Measurements from ENCODE around the gene LHPP. TPM values are rescaled to one million over a fixed set of nuclear protein-coding genes. Genes with fewer than 3 reads are reported as not detected.
A peak's percentile ranks its signal among the peaks of the same experiment; 100 is the strongest.

Gene LHPP
- total and polyA plus RNA-seq, 3 donors from 2014 or later: 34.2 to 46.0 (median 45.0) TPM

- intact Hi-C loops (cut with DNase I; ENCODE audit: low total_unique reads): no loop called here
- no peak for DNase-seq
- H3K27ac ChIP-seq: no peak overlapping the region
- H3K9me3 ChIP-seq: no peaks in the 10 kb centered on the region
- no peaks in the 10 kb centered on the region for H3K27me3 ChIP-seq
- TF ChIP-seq, protein P1, sequence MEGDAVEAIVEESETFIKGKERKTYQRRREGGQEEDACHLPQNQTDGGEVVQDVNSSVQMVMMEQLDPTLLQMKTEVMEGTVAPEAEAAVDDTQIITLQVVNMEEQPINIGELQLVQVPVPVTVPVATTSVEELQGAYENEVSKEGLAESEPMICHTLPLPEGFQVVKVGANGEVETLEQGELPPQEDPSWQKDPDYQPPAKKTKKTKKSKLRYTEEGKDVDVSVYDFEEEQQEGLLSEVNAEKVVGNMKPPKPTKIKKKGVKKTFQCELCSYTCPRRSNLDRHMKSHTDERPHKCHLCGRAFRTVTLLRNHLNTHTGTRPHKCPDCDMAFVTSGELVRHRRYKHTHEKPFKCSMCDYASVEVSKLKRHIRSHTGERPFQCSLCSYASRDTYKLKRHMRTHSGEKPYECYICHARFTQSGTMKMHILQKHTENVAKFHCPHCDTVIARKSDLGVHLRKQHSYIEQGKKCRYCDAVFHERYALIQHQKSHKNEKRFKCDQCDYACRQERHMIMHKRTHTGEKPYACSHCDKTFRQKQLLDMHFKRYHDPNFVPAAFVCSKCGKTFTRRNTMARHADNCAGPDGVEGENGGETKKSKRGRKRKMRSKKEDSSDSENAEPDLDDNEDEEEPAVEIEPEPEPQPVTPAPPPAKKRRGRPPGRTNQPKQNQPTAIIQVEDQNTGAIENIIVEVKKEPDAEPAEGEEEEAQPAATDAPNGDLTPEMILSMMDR (IDR thresholded peaks at IDR 0.05): no peak
- no peaks in the 10 kb centered on the region for H3K4me1 ChIP-seq
- H3K36me3 ChIP-seq (ENCODE audit: low read depth, missing control alignments): no peaks in the 10 kb centered on the region
- no peak overlapping the region for H3K4me3 ChIP-seq
- 80 to 95% methylated on average over 2 of the region's 2 CpGs for WGBS, 2 donors
Observed at GRCh38 chr10:124458889-124459288, 2.7 kb upstream of the LHPP start.

DNA sequence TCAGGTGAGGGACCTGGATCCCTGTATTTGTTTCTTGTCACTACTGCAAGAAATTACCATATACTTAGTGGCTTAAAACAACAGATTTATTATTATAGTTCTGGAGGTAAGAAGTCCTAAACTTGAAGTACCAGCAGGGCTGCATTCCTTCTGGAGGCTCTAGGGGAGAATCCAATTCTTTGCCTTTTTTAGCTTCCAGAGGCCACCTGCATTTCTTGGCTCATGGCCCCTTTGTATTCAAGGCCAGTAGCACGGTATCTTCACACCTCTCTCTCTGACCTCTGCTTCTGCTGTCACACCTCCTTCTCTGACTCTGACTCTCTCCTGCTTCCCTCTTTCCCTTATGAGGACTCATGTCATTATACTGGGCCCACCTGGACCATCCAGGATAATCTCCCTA lies 2.2 kb upstream of the LHPP start:
- peaks cover 5% of the 10 kb centered on the region for H3K4me1 ChIP-seq
- TF ChIP-seq POLR2A (IDR thresholded peaks at IDR 0.05): no peak
- TF ChIP-seq, protein P1 (IDR thresholded peaks at IDR 0.05): no peak
- H3K27ac ChIP-seq: no peak overlapping the region
- no peak for DNase-seq
- H3K9me3 ChIP-seq: no peaks in the 10 kb centered on the region
- 32 to 57% methylated on average over 1 of the region's 1 CpG for WGBS, 2 donors
- intact Hi-C loops (cut with DNase I; ENCODE audit: low total_unique reads): no loop called here
- no peaks in the 10 kb centered on the region for H3K36me3 ChIP-seq (ENCODE audit: low read depth, missing control alignments)
- H3K27me3 ChIP-seq: no peaks in the 10 kb centered on the region
- H3K4me3 ChIP-seq: no peak overlapping the region

DNA sequence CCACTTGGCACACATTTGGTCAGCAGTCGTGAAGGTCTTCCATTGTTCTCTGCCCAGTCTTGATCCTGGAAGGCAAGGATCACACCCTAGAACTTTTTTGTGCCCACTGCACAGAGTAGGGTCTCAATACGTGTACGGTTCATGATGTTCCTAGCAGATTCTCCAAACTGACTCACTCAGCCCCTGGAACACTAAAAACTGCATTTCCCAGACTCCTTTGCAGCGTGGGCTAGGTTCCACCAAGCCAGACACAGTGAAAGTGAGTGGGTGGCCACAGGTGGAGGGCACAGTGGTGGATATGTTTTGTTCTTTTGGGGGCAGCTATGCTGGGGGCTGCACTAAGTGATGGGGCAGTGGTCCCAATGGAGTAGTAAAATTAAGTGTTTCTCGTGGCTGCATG lies 1.5 kb upstream of the LHPP start:
- no peaks in the 10 kb centered on the region for H3K27me3 ChIP-seq
- WGBS, 2 donors: 80 to 87% methylated on average over 4 of the region's 5 CpGs
- TF ChIP-seq, protein P1 (IDR thresholded peaks at IDR 0.05): no peak
- TF ChIP-seq POLR2A (IDR thresholded peaks at IDR 0.05): no peak
- no peak overlapping the region for H3K4me3 ChIP-seq
- peaks cover 12% of the 10 kb centered on the region for H3K4me1 ChIP-seq
- intact Hi-C loops (cut with DNase I; ENCODE audit: low total_unique reads): no loop called here
- no peaks in the 10 kb centered on the region for H3K36me3 ChIP-seq (ENCODE audit: low read depth, missing control alignments)
- H3K27ac ChIP-seq: no peak overlapping the region
- H3K9me3 ChIP-seq: no peaks in the 10 kb centered on the region
- DNase-seq: no peak

GRCh38 chr10:124462348-124462695 lies 699 bp downstream of the LHPP start:
- no peak for DNase-seq
- TF ChIP-seq, protein P1 (IDR thresholded peaks at IDR 0.05): no peak
- TF ChIP-seq POLR2A (IDR thresholded peaks at IDR 0.05): no peak
- intact Hi-C loops (cut with DNase I; ENCODE audit: low total_unique reads): no loop called here
- no peaks in the 10 kb centered on the region for H3K27me3 ChIP-seq
- no peaks in the 10 kb centered on the region for H3K36me3 ChIP-seq (ENCODE audit: low read depth, missing control alignments)
- peak overlapping the region; percentile 73 to 87 for H3K4me3 ChIP-seq
- no peaks in the 10 kb centered on the region for H3K9me3 ChIP-seq
- peak overlapping the region in 1 of 2 donors; percentile 90 for H3K27ac ChIP-seq
- H3K4me1 ChIP-seq: peaks cover 20% of the 10 kb centered on the region
- WGBS, 2 donors: 55 to 56% methylated on average over 8 of the region's 8 CpGs

DNA sequence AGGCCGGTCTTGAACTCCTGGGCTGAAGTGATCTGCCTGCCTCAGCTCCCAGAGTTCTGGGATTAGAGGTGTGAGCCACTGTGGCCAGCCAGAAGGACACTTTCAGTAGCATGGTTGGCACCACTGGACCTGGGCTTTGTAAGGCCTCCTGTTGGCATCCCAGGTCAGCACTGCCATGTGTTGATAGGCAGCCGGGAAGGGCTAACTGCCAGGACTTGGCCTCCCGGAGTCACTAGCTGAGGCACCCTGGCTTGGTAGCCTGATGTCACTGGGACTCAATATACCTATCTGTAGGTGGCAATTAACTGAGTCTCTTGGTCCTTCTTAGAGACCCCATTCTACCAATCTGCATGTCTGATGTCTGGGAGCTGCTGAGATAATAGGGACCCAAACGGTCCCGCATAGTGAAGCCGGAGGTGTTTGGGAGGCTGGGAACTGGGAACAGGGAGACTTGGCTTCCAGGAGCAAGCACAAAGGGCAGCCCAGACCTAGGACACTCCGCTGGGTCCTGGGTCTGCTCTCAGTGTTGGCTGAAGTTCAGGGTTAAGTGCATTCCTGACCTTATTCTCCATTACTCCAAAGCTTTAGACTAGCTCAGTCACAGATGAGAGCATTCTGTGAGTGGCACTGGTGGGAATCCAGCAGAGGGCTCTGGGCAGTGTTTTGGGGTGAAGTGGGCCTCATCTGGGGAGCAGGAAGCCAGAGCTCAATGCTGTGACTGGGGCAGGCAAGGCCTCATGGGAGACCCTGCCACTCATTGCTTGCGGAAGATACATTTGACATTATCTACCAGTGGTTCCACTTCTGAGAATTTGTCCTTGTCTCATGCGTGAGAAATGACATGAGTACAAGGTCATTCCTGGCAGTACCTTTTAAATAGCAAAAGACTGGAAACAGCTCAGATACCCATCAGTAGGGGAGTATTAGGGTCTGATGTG lies 2.7 kb downstream of the LHPP start:
- no peaks in the 10 kb centered on the region for H3K36me3 ChIP-seq (ENCODE audit: low read depth, missing control alignments)
- peaks cover 20% of the 10 kb centered on the region for H3K4me1 ChIP-seq
- H3K27me3 ChIP-seq: no peaks in the 10 kb centered on the region
- WGBS, 2 donors: 68 to 69% methylated on average over 7 to 9 of the region's 9 CpGs
- intact Hi-C loops (cut with DNase I; ENCODE audit: low total_unique reads): no loop called here
- TF ChIP-seq, protein P1 (IDR thresholded peaks at IDR 0.05): no peak
- TF ChIP-seq POLR2A (IDR thresholded peaks at IDR 0.05): no peak
- H3K4me3 ChIP-seq: no peak overlapping the region
- no peak for DNase-seq
- no peak overlapping the region for H3K27ac ChIP-seq
- H3K9me3 ChIP-seq: no peaks in the 10 kb centered on the region
